ENCODE data around the gene IL3RA. TPM values are rescaled to one million over a fixed set of nuclear protein-coding genes. Genes with fewer than 3 reads are reported as not detected.
"Not testable (repeated sequence)": the region's sequence is repeated elsewhere in the genome, so short reads cannot be mapped to it uniquely, and the experiment has no call there.

IL3RA gene
- total and polyA plus RNA-seq, 2 donors: 4.9 to 12.7 TPM

- no peaks in the 10 kb centered on the region for H3K9me3 ChIP-seq (ENCODE audit: control insufficient read depth in 2 of 2, insufficient read depth in 1 of 2, low read length in 1 of 2)
- DNase-seq (ENCODE audit: low read depth in 6 of 9, low spot score in 9 of 9): no peak
- H3K4me3 ChIP-seq (ENCODE audit: low read length in 2 of 2): no peak overlapping the region
- 89% methylated on average over 27 of the region's 27 CpGs for WGBS
- H3K27me3 ChIP-seq (ENCODE audit: control insufficient read depth in 2 of 2, insufficient read depth in 1 of 2, low read length in 1 of 2): no peaks in the 10 kb centered on the region
- no peak overlapping the region for H3K27ac ChIP-seq (ENCODE audit: low read depth in 1 of 2, low read length in 1 of 2)
- no peaks in the 10 kb centered on the region for H3K4me1 ChIP-seq (ENCODE audit: control insufficient read depth in 2 of 2, insufficient read depth in 2 of 2, low read length in 2 of 2)
- H3K36me3 ChIP-seq (ENCODE audit: control insufficient read depth in 2 of 2, insufficient read depth in 2 of 2, low read length in 1 of 2): peaks cover 46 to 56% of the 10 kb centered on the region in 2 donors
Measured at GRCh38 chrX:1400742-1401471, 64.3 kb downstream of the IL3RA start.

- no peaks in the 10 kb centered on the region for H3K4me1 ChIP-seq (ENCODE audit: control insufficient read depth in 2 of 2, insufficient read depth in 2 of 2, low read length in 2 of 2)
- H3K9me3 ChIP-seq (ENCODE audit: control insufficient read depth in 2 of 2, insufficient read depth in 1 of 2, low read length in 1 of 2): no peaks in the 10 kb centered on the region
- H3K36me3 ChIP-seq (ENCODE audit: control insufficient read depth in 2 of 2, insufficient read depth in 2 of 2, low read length in 1 of 2): peaks cover 47 to 62% of the 10 kb centered on the region in 2 donors
- peak overlapping the region in 1 of 2 donors; percentile 8 for H3K27ac ChIP-seq (ENCODE audit: low read depth in 1 of 2, low read length in 1 of 2)
- H3K4me3 ChIP-seq (ENCODE audit: low read length in 2 of 2): no peak overlapping the region
- WGBS: 97% methylated on average over 30 of the region's 30 CpGs
- H3K27me3 ChIP-seq (ENCODE audit: control insufficient read depth in 2 of 2, insufficient read depth in 1 of 2, low read length in 1 of 2): no peaks in the 10 kb centered on the region
- DNase-seq (ENCODE audit: low read depth in 6 of 9, low spot score in 9 of 9): no peak
Measured at GRCh38 chrX:1401611-1402430, 65.2 kb downstream of the IL3RA start.

GRCh38 chrX:1403228-1403627 lies 66.6 kb downstream of the IL3RA start:
- H3K27me3 ChIP-seq (ENCODE audit: control insufficient read depth in 2 of 2, insufficient read depth in 1 of 2, low read length in 1 of 2): no peaks in the 10 kb centered on the region
- 98% methylated on average over 10 of the region's 10 CpGs for WGBS
- H3K9me3 ChIP-seq (ENCODE audit: control insufficient read depth in 2 of 2, insufficient read depth in 1 of 2, low read length in 1 of 2): no peaks in the 10 kb centered on the region
- peaks cover 53 to 68% of the 10 kb centered on the region in 2 donors for H3K36me3 ChIP-seq (ENCODE audit: control insufficient read depth in 2 of 2, insufficient read depth in 2 of 2, low read length in 1 of 2)
- H3K4me1 ChIP-seq (ENCODE audit: control insufficient read depth in 2 of 2, insufficient read depth in 2 of 2, low read length in 2 of 2): no peaks in the 10 kb centered on the region
- H3K4me3 ChIP-seq (ENCODE audit: low read length in 2 of 2): no peak overlapping the region
- no peak for DNase-seq (ENCODE audit: low read depth in 6 of 9, low spot score in 9 of 9)
- H3K27ac ChIP-seq (ENCODE audit: low read depth in 1 of 2, low read length in 1 of 2): no peak overlapping the region

GRCh38 chrX:1403867-1404266 lies 67.3 kb downstream of the IL3RA start:
- not testable (repeated sequence) for DNase-seq (ENCODE audit: low read depth in 6 of 9, low spot score in 9 of 9); H3K4me3 ChIP-seq (ENCODE audit: low read length in 2 of 2); H3K9me3 ChIP-seq (ENCODE audit: control insufficient read depth in 2 of 2, insufficient read depth in 1 of 2, low read length in 1 of 2); H3K4me1 ChIP-seq (ENCODE audit: control insufficient read depth in 2 of 2, insufficient read depth in 2 of 2, low read length in 2 of 2); H3K27ac ChIP-seq (ENCODE audit: low read depth in 1 of 2, low read length in 1 of 2); H3K27me3 ChIP-seq (ENCODE audit: control insufficient read depth in 2 of 2, insufficient read depth in 1 of 2, low read length in 1 of 2)
- H3K36me3 ChIP-seq (ENCODE audit: control insufficient read depth in 2 of 2, insufficient read depth in 2 of 2, low read length in 1 of 2): peaks cover 51 to 68% of the 10 kb centered on the region in 2 donors
- 98% methylated on average over 3 of the region's 3 CpGs for whole genome bisulfite sequencing

- H3K27ac ChIP-seq (ENCODE audit: low read depth in 1 of 2, low read length in 1 of 2); H3K4me3 ChIP-seq (ENCODE audit: low read length in 2 of 2); H3K27me3 ChIP-seq (ENCODE audit: control insufficient read depth in 2 of 2, insufficient read depth in 1 of 2, low read length in 1 of 2); DNase-seq (ENCODE audit: low read depth in 6 of 9, low spot score in 9 of 9); H3K9me3 ChIP-seq (ENCODE audit: control insufficient read depth in 2 of 2, insufficient read depth in 1 of 2, low read length in 1 of 2); H3K4me1 ChIP-seq (ENCODE audit: control insufficient read depth in 2 of 2, insufficient read depth in 2 of 2, low read length in 2 of 2): not testable (repeated sequence)
- 99% methylated on average over 2 of the region's 2 CpGs for WGBS
- peaks cover 47 to 60% of the 10 kb centered on the region in 2 donors for H3K36me3 ChIP-seq (ENCODE audit: control insufficient read depth in 2 of 2, insufficient read depth in 2 of 2, low read length in 1 of 2)
Measured at GRCh38 chrX:1405769-1406168, 69.2 kb downstream of the IL3RA start.

- Histone ChIP-seq H3K4me3 (ENCODE audit: low read length in 2 of 2) (no peak overlapping the region), H3K4me1 (ENCODE audit: control insufficient read depth in 2 of 2, insufficient read depth in 2 of 2, low read length in 2 of 2) (no peaks in the 10 kb centered on the region), H3K9me3 (ENCODE audit: control insufficient read depth in 2 of 2, insufficient read depth in 1 of 2, low read length in 1 of 2) (peaks cover 0 to 1% of the 10 kb centered on the region in 2 donors), H3K27me3 (ENCODE audit: control insufficient read depth in 2 of 2, insufficient read depth in 1 of 2, low read length in 1 of 2) (no peaks in the 10 kb centered on the region), H3K27ac (ENCODE audit: low read depth in 1 of 2, low read length in 1 of 2) (no peak overlapping the region), H3K36me3 (ENCODE audit: control insufficient read depth in 2 of 2, insufficient read depth in 2 of 2, low read length in 1 of 2) (peaks cover 47 to 65% of the 10 kb centered on the region in 2 donors)
- no peak for DNase-seq (ENCODE audit: low read depth in 6 of 9, low spot score in 9 of 9)
Measured at GRCh38 chrX:1407035-1407434, 70.5 kb downstream of the IL3RA start.

GRCh38 chrX:1411326-1411725 lies 74.7 kb downstream of the IL3RA start:
- Histone ChIP-seq H3K27me3 (ENCODE audit: control insufficient read depth in 2 of 2, insufficient read depth in 1 of 2, low read length in 1 of 2) (no peaks in the 10 kb centered on the region), H3K9me3 (ENCODE audit: control insufficient read depth in 2 of 2, insufficient read depth in 1 of 2, low read length in 1 of 2) (peaks cover 1 to 4% of the 10 kb centered on the region in 2 donors), H3K4me1 (ENCODE audit: control insufficient read depth in 2 of 2, insufficient read depth in 2 of 2, low read length in 2 of 2) (no peaks in the 10 kb centered on the region), H3K4me3 (ENCODE audit: low read length in 2 of 2) (no peak overlapping the region), H3K27ac (ENCODE audit: low read depth in 1 of 2, low read length in 1 of 2) (no peak overlapping the region), H3K36me3 (ENCODE audit: control insufficient read depth in 2 of 2, insufficient read depth in 2 of 2, low read length in 1 of 2) (peaks cover 41 to 58% of the 10 kb centered on the region in 2 donors)
- DNase-seq (ENCODE audit: low read depth in 6 of 9, low spot score in 9 of 9): no peak
- 91% methylated on average over 12 of the region's 12 CpGs for WGBS

GRCh38 chrX:1412551-1413161 lies 76.1 kb downstream of the IL3RA start:
- Histone ChIP-seq H3K36me3 (ENCODE audit: control insufficient read depth in 2 of 2, insufficient read depth in 2 of 2, low read length in 1 of 2) (peaks cover 34 to 60% of the 10 kb centered on the region in 2 donors), H3K27me3 (ENCODE audit: control insufficient read depth in 2 of 2, insufficient read depth in 1 of 2, low read length in 1 of 2) (no peaks in the 10 kb centered on the region), H3K27ac (ENCODE audit: low read depth in 1 of 2, low read length in 1 of 2) (no peak overlapping the region), H3K4me3 (ENCODE audit: low read length in 2 of 2) (no peak overlapping the region), H3K9me3 (ENCODE audit: control insufficient read depth in 2 of 2, insufficient read depth in 1 of 2, low read length in 1 of 2) (peaks cover 1 to 4% of the 10 kb centered on the region in 2 donors), H3K4me1 (ENCODE audit: control insufficient read depth in 2 of 2, insufficient read depth in 2 of 2, low read length in 2 of 2) (no peaks in the 10 kb centered on the region)
- WGBS: 94% methylated on average over 31 of the region's 31 CpGs
- no peak for DNase-seq (ENCODE audit: low read depth in 6 of 9, low spot score in 9 of 9)

GRCh38 chrX:1416327-1416784 lies 79.8 kb downstream of the IL3RA start:
- H3K4me3 ChIP-seq (ENCODE audit: low read length in 2 of 2): no peak overlapping the region
- H3K9me3 ChIP-seq (ENCODE audit: control insufficient read depth in 2 of 2, insufficient read depth in 1 of 2, low read length in 1 of 2): peaks cover 8 to 15% of the 10 kb centered on the region in 2 donors
- no peaks in the 10 kb centered on the region for H3K27me3 ChIP-seq (ENCODE audit: control insufficient read depth in 2 of 2, insufficient read depth in 1 of 2, low read length in 1 of 2)
- peaks cover 41 to 71% of the 10 kb centered on the region in 2 donors for H3K36me3 ChIP-seq (ENCODE audit: control insufficient read depth in 2 of 2, insufficient read depth in 2 of 2, low read length in 1 of 2)
- 73% methylated on average over 15 of the region's 15 CpGs for WGBS
- H3K27ac ChIP-seq (ENCODE audit: low read depth in 1 of 2, low read length in 1 of 2): no peak overlapping the region
- no peaks in the 10 kb centered on the region for H3K4me1 ChIP-seq (ENCODE audit: control insufficient read depth in 2 of 2, insufficient read depth in 2 of 2, low read length in 2 of 2)
- no peak for DNase-seq (ENCODE audit: low read depth in 6 of 9, low spot score in 9 of 9)
